K562 (cell line): ENCODE measurements around the gene NAA10. TPM values are rescaled to one million over a fixed set of nuclear protein-coding genes. Genes with fewer than 3 reads are reported as not detected.

Experiments used
- ELF2 ChIP-seq: fragments of 250-450 bp; sonication (Bioruptor Pico); IDR thresholded peaks from 2 replicates; pipeline ENCODE4 v1.5.0; 2021; ENCODE audit warnings: mild to moderate bottlenecking
- FOXJ3 ChIP-seq: sonication (generic); formaldehyde crosslinking; IDR thresholded peaks from 2 replicates; pipeline ENCODE4 v1.4.0; 2020; ENCODE audit warnings: mild to moderate bottlenecking, missing genetic modification reagents
- HDAC8 ChIP-seq: fragments of 450-650 bp; IDR thresholded peaks from 2 replicates; pipeline ENCODE4 v1.6.1; 2016; ENCODE audit warnings: mild to moderate bottlenecking, missing genetic modification characterization, moderate library complexity, missing compliant biosample characterization
- IRF2 ChIP-seq: sonication (generic); formaldehyde crosslinking; IDR thresholded peaks from 2 replicates; pipeline ENCODE4 v1.8.1; 2022; ENCODE audit warnings: mild to moderate bottlenecking, missing genetic modification reagents
- MIER1 ChIP-seq: fragments of 450-650 bp; IDR thresholded peaks from 2 replicates; pipeline ENCODE4 v1.6.1; 2016; ENCODE audit warnings: antibody characterized with exemption, mild to moderate bottlenecking, low read depth
- NELFE ChIP-seq: IDR thresholded peaks from 2 replicates; pipeline ENCODE4 v1.6.1; 2011; ENCODE audit warnings: mild to moderate bottlenecking; ENCODE audit not compliant: insufficient read depth, insufficient read length
- NRF1 ChIP-seq, 2 experiments: fragments of 450-650 bp; IDR thresholded peaks in 1 of 2; conservative IDR thresholded peaks in 1 of 2; 2 replicates each; pipeline ENCODE4 v1.6.1; 2014; ENCODE audit warnings: mild to moderate bottlenecking in 2 of 2
- PHB2 ChIP-seq: fragments of 450-650 bp; IDR thresholded peaks from 2 replicates; pipeline ENCODE4 v1.6.1; 2017; ENCODE audit warnings: low read depth
- RBM15 ChIP-seq: fragments of 200-400 bp; formaldehyde crosslinking; IDR thresholded peaks from 2 replicates; pipeline ENCODE4 v1.6.1; 2018; ENCODE audit warnings: mild to moderate bottlenecking, low read length, moderate library complexity; ENCODE audit not compliant: insufficient read depth
- SNRNP70 ChIP-seq: fragments of 200-400 bp; formaldehyde crosslinking; optimal IDR thresholded peaks from 2 replicates; pipeline ENCODE3; 2017; ENCODE audit warnings: low read depth, low read length
- WHSC1 ChIP-seq: IDR thresholded peaks from one replicate; pipeline ENCODE4 v1.6.1; 2012; ENCODE audit warnings: low read length, control low read depth, inconsistent platforms
- ZBED1 ChIP-seq: IDR thresholded peaks from 2 replicates; pipeline ENCODE4 v1.6.1; 2014
- ZNF146 ChIP-seq: IDR thresholded peaks from one replicate; pipeline ENCODE4 v1.6.1; 2018; ENCODE audit warnings: missing compliant biosample characterization; ENCODE audit not compliant: unreplicated experiment
- ZNF175 ChIP-seq: fragments of 200-800 bp; sonication (Bioruptor generic); IDR thresholded peaks from 2 replicates; pipeline ENCODE4 v1.6.1; 2016; ENCODE audit warnings: low read depth, mild to moderate bottlenecking, missing genetic modification characterization, missing compliant biosample characterization
- ZNF217 ChIP-seq: sonication (generic); formaldehyde crosslinking; IDR thresholded peaks from 2 replicates; pipeline ENCODE4 v1.8.0; 2022; ENCODE audit warnings: mild to moderate bottlenecking, missing genetic modification reagents
- ZNF445 ChIP-seq: fragments of 250-450 bp; sonication (Bioruptor Pico); IDR thresholded peaks from 2 replicates; pipeline ENCODE4 v1.4.0; 2020; ENCODE audit warnings: low read depth, mild to moderate bottlenecking, moderate library complexity
- ZNF778 ChIP-seq: fragments of 450-650 bp; formaldehyde crosslinking; IDR thresholded peaks from 2 replicates; pipeline ENCODE4 v1.4.0; 2020; ENCODE audit warnings: mild to moderate bottlenecking, moderate library complexity
- polyA plus RNA-seq, 8 experiments: library from polyadenylated mRNA; depleted of rRNA in 4 of 8; stranded (reverse) in 5 of 8; unstranded in 3 of 8; fragments of >200 nt; fragmentation: Nextera tagmentation in 2 of 8; fragmentation: Illumina TruSeq in 1 of 8; extraction: Ambion mirVana in 2 of 8; extraction: Trizol in 1 of 8; gene quantifications; 2 replicates each; pipeline versions ENCODE4 v1.2.1 to v1.2.3, GENCODE V29; 2011 to 2014; ENCODE audit warnings: inconsistent platforms in 1 of 8, missing spikeins in 1 of 8
- total RNA-seq, 7 experiments: library from RNA; depleted of rRNA in 6 of 7; stranded (reverse); fragments of >200 nt in 6 of 7; fragmentation: Illumina TruSeq in 2 of 7; extraction: Trizol in 2 of 7; gene quantifications; 2 replicates each; pipeline versions ENCODE4 v1.2.1 to v1.2.3, GENCODE V29; 2011 to 2021; ENCODE audit warnings: low replicate concordance in 1 of 7
- TF ChIP-seq, protein P1 (sequence below): sonication (generic); formaldehyde crosslinking; IDR thresholded peaks from 2 replicates; pipeline ENCODE4 v1.8.0; 2022; ENCODE audit warnings: missing genetic modification reagents, mild to moderate bottlenecking, moderate library complexity, borderline replicate concordance
- TF ChIP-seq, protein P2 (sequence below): fragments of 200-800 bp; sonication (Bioruptor generic); IDR thresholded peaks from 2 replicates; pipeline ENCODE4 v1.6.1; 2016; ENCODE audit warnings: missing genetic modification characterization, missing compliant biosample characterization
- TF ChIP-seq, protein P3 (sequence below): sonication (generic); formaldehyde crosslinking; IDR thresholded peaks from 2 replicates; pipeline ENCODE4 v1.8.0; 2022; ENCODE audit warnings: mild to moderate bottlenecking, missing genetic modification reagents
- TF ChIP-seq, protein P4 (sequence below): fragments of 450-650 bp; IDR thresholded peaks from 2 replicates; pipeline ENCODE4 v1.6.1; 2017; ENCODE audit warnings: mild to moderate bottlenecking, moderate library complexity

NAA10 gene
- total and polyA plus RNA-seq, 9 of the 15 experiments (the other 6 are each of a cell fraction or from before 2014, with no cell fraction given) = 11.1 to 250 (median 134) TPM

DNA sequence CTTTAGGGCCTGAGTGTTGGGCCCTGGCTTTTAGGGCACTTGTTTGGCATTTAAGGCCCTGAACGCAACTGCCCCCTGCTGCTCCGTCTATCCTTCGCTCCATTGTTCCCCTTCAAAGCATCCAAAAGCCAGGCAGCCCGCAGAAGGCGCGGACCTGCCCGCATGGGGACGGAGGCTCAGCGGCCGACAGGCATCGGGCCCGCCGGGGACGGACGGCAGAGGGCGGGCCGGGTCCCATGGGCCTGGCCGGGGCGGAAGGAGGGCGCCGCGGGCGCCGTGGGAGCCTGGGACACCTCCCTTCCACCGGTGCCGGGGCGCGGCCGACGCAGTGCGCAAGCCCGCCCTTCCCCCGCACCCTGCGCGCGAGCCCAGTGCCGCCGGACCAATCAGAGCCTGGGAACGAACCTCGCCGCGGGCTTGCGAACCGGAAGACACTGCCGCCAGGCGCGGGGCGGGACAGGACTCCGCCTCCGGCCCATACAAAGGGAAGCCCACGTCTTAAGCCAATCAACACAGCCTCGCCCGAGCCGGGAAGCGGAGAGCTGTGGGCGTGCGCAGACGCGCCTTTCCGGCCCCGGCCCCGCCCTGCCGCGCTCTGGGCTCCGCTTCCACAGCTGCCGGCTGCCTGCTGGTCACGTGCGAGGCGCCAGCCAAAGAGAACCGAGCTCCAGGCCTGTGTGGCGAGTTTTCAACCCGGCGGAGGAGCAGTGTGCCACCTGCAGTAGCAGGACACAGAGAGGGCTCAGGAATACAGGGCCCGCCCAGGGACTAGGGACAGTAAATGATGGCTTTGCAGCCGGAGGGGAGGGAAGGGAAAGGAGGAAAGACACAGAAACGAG, 6.7 kb downstream of the NAA10 start (continued):
- TF ChIP-seq, protein P1, sequence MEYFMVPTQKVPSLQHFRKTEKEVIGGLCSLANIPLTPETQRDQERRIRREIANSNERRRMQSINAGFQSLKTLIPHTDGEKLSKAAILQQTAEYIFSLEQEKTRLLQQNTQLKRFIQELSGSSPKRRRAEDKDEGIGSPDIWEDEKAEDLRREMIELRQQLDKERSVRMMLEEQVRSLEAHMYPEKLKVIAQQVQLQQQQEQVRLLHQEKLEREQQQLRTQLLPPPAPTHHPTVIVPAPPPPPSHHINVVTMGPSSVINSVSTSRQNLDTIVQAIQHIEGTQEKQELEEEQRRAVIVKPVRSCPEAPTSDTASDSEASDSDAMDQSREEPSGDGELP (CRISPR knock-in tag) = peak; percentile 97
- TF ChIP-seq, protein P2, sequence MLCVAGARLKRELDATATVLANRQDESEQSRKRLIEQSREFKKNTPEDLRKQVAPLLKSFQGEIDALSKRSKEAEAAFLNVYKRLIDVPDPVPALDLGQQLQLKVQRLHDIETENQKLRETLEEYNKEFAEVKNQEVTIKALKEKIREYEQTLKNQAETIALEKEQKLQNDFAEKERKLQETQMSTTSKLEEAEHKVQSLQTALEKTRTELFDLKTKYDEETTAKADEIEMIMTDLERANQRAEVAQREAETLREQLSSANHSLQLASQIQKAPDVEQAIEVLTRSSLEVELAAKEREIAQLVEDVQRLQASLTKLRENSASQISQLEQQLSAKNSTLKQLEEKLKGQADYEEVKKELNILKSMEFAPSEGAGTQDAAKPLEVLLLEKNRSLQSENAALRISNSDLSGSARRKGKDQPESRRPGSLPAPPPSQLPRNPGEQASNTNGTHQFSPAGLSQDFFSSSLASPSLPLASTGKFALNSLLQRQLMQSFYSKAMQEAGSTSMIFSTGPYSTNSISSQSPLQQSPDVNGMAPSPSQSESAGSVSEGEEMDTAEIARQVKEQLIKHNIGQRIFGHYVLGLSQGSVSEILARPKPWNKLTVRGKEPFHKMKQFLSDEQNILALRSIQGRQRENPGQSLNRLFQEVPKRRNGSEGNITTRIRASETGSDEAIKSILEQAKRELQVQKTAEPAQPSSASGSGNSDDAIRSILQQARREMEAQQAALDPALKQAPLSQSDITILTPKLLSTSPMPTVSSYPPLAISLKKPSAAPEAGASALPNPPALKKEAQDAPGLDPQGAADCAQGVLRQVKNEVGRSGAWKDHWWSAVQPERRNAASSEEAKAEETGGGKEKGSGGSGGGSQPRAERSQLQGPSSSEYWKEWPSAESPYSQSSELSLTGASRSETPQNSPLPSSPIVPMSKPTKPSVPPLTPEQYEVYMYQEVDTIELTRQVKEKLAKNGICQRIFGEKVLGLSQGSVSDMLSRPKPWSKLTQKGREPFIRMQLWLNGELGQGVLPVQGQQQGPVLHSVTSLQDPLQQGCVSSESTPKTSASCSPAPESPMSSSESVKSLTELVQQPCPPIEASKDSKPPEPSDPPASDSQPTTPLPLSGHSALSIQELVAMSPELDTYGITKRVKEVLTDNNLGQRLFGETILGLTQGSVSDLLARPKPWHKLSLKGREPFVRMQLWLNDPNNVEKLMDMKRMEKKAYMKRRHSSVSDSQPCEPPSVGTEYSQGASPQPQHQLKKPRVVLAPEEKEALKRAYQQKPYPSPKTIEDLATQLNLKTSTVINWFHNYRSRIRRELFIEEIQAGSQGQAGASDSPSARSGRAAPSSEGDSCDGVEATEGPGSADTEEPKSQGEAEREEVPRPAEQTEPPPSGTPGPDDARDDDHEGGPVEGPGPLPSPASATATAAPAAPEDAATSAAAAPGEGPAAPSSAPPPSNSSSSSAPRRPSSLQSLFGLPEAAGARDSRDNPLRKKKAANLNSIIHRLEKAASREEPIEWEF (CRISPR knock-in tag) = no peak
- TF ChIP-seq MIER1 (no peak), SNRNP70 (no peak), IRF2 (CRISPR knock-in tag) (no peak), ELF2 (0 out of 2 replicates have a peak, but pooled peaks have one; percentile 34), ZNF217 (CRISPR knock-in tag) (no peak), NRF1 (conservative IDR thresholded peaks at IDR 0.05 in 1 of 2, IDR thresholded peaks at IDR 0.05 in 1 of 2) (peak; percentile 97), ZNF175 (CRISPR knock-in tag) (no peak), ZNF445 (CRISPR knock-in tag) (no peak), ZNF146 (CRISPR knock-in tag) (no peak), NELFE (no peak), WHSC1 (no peak), FOXJ3 (CRISPR knock-in tag) (no peak), ZNF778 (CRISPR knock-in tag) (no peak), ZBED1 (no peak), RBM15 (no peak), PHB2 (no peak), HDAC8 (tag) (no peak)
- TF ChIP-seq, protein P3, sequence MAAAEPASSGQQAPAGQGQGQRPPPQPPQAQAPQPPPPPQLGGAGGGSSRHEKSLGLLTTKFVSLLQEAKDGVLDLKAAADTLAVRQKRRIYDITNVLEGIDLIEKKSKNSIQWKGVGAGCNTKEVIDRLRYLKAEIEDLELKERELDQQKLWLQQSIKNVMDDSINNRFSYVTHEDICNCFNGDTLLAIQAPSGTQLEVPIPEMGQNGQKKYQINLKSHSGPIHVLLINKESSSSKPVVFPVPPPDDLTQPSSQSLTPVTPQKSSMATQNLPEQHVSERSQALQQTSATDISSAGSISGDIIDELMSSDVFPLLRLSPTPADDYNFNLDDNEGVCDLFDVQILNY = no peak
- TF ChIP-seq, protein P4, sequence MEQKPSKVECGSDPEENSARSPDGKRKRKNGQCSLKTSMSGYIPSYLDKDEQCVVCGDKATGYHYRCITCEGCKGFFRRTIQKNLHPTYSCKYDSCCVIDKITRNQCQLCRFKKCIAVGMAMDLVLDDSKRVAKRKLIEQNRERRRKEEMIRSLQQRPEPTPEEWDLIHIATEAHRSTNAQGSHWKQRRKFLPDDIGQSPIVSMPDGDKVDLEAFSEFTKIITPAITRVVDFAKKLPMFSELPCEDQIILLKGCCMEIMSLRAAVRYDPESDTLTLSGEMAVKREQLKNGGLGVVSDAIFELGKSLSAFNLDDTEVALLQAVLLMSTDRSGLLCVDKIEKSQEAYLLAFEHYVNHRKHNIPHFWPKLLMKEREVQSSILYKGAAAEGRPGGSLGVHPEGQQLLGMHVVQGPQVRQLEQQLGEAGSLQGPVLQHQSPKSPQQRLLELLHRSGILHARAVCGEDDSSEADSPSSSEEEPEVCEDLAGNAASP = no peak
